NCI-H2196 (cell line): Measurements from ENCODE around the gene APOL1.
A peak's percentile ranks its signal among the peaks of the same experiment; 100 is the strongest.
"Not testable (repeated sequence)": the region's sequence is repeated elsewhere in the genome, so short reads cannot be mapped to it uniquely, and the experiment has no call there.

ENCODE experiments used
- DNase-seq: peaks from one replicate; lab custom pipeline; 2025; ENCODE audit not compliant: unreplicated experiment; lab: John Stamatoyannopoulos, UW

Gene APOL1

GRCh38 chr22:36263886-36264664, 11.1 kb downstream of the APOL1 start:
- DNase-seq, result not testable (repeated sequence)

- DNase-seq, result no peak
Observed at GRCh38 chr22:36267058-36267457, 14.1 kb downstream of the APOL1 start.

GRCh38 chr22:36267896-36268485, 15.1 kb downstream of the APOL1 start:
- no peak for DNase-seq

GRCh38 chr22:36271231-36271630, 18.3 kb downstream of the APOL1 start:
- not testable (repeated sequence) for DNase-seq

- DNase-seq, result not testable (repeated sequence)
Observed at GRCh38 chr22:36271951-36272350, 19.0 kb downstream of the APOL1 start.

- no peak for DNase-seq
Observed at GRCh38 chr22:36274531-36274930, 21.6 kb downstream of the APOL1 start.

- DNase-seq, result peak; percentile 18
Observed at GRCh38 chr22:36277482-36278291, 24.8 kb downstream of the APOL1 start.

GRCh38 chr22:36279219-36279666, 26.3 kb downstream of the APOL1 start:
- no peak for DNase-seq

- no peak for DNase-seq
Observed at GRCh38 chr22:36280379-36280778, 27.4 kb downstream of the APOL1 start.

GRCh38 chr22:36281781-36282327, 28.9 kb downstream of the APOL1 start:
- DNase-seq, result no peak

- no peak for DNase-seq
Observed at GRCh38 chr22:36282328-36282831, 29.4 kb downstream of the APOL1 start.

GRCh38 chr22:36284171-36284571, 31.2 kb downstream of the APOL1 start:
- no peak for DNase-seq

- no peak for DNase-seq
Observed at GRCh38 chr22:36285017-36285416, 32.1 kb downstream of the APOL1 start.

GRCh38 chr22:36285545-36285944, 32.6 kb downstream of the APOL1 start:
- DNase-seq, result no peak

- peak; percentile 70 for DNase-seq
Observed at GRCh38 chr22:36286096-36286957, 33.4 kb downstream of the APOL1 start.

- DNase-seq, result peak; percentile 22
Observed at GRCh38 chr22:36287881-36288515, 35.1 kb downstream of the APOL1 start.

GRCh38 chr22:36288571-36289405, 35.9 kb downstream of the APOL1 start:
- DNase-seq, result no peak

- DNase-seq, result no peak
Observed at GRCh38 chr22:36289406-36289870, 36.5 kb downstream of the APOL1 start.

GRCh38 chr22:36289948-36290371, 37.0 kb downstream of the APOL1 start:
- DNase-seq, result not testable (repeated sequence)
